AG04449 (cell line): ENCODE measurements around the gene PCP4L1.
A peak's percentile ranks its signal among the peaks of the same experiment; 100 is the strongest.
"Not testable (repeated sequence)": the region's sequence is repeated elsewhere in the genome, so short reads cannot be mapped to it uniquely, and the experiment has no call there.

ENCODE experiments used
- CTCF ChIA-PET: fragments of 350-600 bp; formaldehyde crosslinking; extraction: SDS; loops from one replicate; lab custom pipeline; 2021; ENCODE audit warnings: antibody characterized with exemption; lab: Yijun Ruan, JAX
- POLR2A ChIA-PET: fragments of 400-600, 350-600 bp; formaldehyde crosslinking; extraction: SDS; loops from one replicate; lab custom pipeline; 2020; ENCODE audit warnings: antibody characterized with exemption, inconsistent platforms; lab: Yijun Ruan, JAX
- DNase-seq: peaks from one replicate; pipeline ENCODE4 v3.0.0-alpha.2; 2010; ENCODE audit warnings: low read depth, low spot score
- H3K4me3 ChIP-seq: 2 replicates; pipeline ENCODE4 v1.5.1; 2011; ENCODE audit warnings: low read depth, mild to moderate bottlenecking, control low read depth, low read length
- TF ChIP-seq, protein P1 (sequence below): IDR thresholded peaks from one replicate; pipeline ENCODE4 v1.5.1; 2011; ENCODE audit warnings: mild to moderate bottlenecking, moderate library complexity, low read length, control low read depth, inconsistent platforms; ENCODE audit not compliant: insufficient read depth; ENCODE audit errors: missing control alignments

The PCP4L1 gene

DNA sequence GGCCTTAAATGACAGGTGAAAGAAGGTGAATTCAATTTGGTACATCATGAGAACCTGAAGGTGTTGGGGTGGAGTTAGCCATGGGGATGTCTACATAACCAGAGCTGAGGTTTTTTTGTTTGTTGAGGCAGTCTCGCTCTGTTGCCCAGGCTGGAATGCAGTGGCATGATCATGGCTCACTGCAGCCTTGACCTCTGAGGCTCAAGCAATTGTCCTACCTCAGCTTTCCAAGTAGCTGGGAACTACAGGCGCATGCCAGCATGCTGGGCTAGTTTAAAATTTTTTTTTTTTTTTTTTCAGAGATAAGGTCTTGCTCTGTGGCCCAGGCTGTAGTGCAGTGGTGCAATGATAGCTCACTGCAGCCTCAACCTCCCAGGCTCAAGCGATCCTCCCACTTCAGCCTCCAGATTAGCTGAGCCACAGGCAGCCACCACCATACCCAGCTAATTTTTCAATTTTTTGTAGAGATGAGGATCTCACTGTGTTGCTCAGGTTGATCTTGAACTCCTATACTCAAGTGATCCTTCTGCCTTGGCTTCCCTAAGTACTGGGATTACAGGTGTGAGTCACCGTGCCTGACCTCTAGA, 53.1 kb downstream of the PCP4L1 start:
- POLR2A ChIA-PET: no interaction called here
- CTCF ChIA-PET: interaction anchor here (1.2 kb wide), 1 partner anchor 85 kb away, joined by 3 read pairs; no protein-coding TSS in a partner anchor
- DNase-seq: no peak
- no peak overlapping the region for H3K4me3 ChIP-seq
- TF ChIP-seq, protein P1, sequence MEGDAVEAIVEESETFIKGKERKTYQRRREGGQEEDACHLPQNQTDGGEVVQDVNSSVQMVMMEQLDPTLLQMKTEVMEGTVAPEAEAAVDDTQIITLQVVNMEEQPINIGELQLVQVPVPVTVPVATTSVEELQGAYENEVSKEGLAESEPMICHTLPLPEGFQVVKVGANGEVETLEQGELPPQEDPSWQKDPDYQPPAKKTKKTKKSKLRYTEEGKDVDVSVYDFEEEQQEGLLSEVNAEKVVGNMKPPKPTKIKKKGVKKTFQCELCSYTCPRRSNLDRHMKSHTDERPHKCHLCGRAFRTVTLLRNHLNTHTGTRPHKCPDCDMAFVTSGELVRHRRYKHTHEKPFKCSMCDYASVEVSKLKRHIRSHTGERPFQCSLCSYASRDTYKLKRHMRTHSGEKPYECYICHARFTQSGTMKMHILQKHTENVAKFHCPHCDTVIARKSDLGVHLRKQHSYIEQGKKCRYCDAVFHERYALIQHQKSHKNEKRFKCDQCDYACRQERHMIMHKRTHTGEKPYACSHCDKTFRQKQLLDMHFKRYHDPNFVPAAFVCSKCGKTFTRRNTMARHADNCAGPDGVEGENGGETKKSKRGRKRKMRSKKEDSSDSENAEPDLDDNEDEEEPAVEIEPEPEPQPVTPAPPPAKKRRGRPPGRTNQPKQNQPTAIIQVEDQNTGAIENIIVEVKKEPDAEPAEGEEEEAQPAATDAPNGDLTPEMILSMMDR: no peak

DNA sequence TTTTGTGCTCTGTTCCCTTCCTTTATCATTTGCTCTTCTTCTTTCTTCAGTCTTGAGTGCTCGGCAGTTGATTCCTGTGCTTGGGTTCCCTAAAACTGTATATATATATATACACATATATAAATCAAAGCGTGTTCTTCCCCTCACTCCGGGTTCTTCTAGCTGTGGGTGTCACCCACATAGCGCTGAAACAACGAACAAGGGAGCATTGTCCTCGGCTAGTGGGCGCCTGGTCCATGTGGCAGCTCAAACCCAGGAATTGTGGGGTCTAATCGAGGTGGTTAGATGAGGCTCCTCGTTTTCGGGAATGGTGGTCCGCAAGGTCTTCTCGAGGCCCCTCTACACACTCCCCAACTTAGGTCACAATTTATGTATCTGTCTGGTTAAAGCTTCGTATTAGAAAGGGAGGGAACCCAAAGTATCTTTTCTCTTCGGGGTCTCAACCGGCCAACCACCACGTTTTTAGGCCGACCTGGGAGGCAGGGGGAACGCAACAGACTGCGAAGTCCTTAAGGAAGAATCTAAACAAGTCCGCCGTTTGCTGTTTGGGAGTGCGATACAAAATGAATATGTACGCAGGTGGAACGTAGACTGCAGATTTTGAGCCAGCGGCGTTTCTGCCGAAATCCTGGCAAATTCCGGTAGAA, 55.1 kb downstream of the PCP4L1 start:
- CTCF ChIA-PET: interaction anchor here (1.0 to 3.4 kb wide), 10 partner anchors 9 to 122 kb away, joined by 3 to 22 read pairs (median 4); partner anchors contain the start of gene TOMM40L
- H3K4me3 ChIP-seq: peak overlapping the region; percentile 95
- TF ChIP-seq, protein P1: no peak
- no peak for DNase-seq
- POLR2A ChIA-PET: interaction anchor here (0.8 to 1.4 kb wide), 6 partner anchors 8 to 410 kb away, joined by 3 to 6 read pairs (median 4); partner anchors contain the start of genes NDUFS2 and TOMM40L

DNA sequence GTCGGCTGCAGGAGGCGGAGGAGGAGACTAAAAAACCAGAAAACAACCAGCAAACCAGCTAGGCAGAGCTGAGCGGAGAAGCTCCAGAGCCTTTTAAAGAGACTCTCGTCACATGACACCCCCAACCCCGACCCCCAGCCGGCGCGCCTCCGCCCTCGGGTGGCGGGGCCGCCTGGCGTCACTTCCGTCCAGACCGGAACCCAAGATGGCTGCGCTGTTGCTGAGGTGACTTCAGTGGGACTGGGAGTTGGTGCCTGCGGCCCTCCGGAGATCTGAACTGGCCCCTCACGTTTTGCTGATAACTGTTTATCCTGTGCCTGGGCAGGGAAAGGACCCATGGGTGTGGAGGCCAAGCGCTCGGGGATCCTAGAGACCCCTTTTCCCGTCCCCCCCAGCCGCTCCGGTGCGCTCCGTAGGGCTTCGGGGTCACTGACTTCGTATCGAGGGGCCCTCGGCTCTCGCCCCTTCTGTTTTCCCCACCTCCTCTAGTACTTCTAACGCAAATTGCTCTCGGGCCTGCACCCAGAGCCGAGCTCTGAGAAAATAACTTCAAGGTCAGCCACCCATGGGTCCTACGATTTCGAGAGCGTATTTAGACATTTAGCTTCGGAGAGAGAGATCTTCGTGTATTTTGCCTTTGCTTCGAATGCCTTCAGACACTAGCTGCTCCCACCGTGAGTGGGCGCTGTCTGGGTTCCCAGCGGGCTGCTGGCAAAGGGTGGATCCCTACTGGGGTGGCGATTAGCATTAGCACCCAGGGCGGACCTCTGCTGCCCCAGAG, 55.8 kb downstream of the PCP4L1 start, which contains the start of gene SDHC:
SDHC (plus strand) TSS at position 181 of the 781 bp plus-strand sequence; CDS start at position 206, 25 bp downstream.
- POLR2A ChIA-PET: interaction anchor here (0.8 to 1.4 kb wide), 6 partner anchors 9 to 409 kb away, joined by 3 to 6 read pairs (median 4); partner anchors contain the start of genes NDUFS2 and TOMM40L
- DNase-seq: no peak
- TF ChIP-seq, protein P1: peak; percentile 65
- CTCF ChIA-PET: interaction anchor here (0.9 to 3.4 kb wide), 9 partner anchors 10 to 106 kb away, joined by 3 to 22 read pairs (median 4); partner anchors contain the start of gene TOMM40L
- peak within 1 kb of the TSS; percentile 95 for H3K4me3 ChIP-seq

DNA sequence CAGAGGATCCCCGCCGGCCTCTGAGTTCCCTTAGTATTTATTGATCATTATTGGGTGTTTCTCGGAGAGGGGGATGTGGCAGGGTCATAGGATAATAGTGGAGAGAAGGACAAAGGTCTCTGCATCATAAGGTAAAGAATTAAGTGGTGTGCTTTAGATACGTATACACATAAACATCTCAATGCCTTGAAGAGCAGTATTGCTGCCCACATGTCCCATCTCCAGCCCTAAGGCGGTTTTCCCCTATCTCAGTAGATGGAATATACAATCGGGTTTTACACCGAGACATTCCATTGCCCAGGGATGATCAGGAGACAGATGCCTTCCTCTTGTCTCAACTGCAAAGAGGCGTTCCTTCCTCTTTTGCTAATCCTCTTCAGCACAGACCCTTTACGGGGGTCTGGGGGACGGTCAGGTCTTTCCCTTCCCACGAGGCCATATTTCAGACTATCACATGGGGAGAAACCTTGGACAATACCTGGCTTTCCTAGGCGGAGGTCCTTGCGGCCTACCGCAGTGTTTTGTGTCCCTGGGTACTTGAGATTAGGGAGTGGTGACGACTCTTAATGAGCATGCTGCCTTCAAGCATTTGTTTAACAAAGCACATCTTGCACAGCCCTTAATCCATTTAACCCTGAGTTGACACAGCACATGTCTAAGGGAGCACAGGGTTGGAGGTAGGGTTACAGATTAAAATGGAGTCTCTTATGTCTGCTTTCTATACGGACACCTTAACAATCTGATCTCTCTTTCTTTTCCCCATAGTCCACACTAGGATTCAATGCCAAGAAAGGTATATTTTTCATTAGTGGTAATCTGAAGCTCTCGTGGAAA, 57.5 kb downstream of the PCP4L1 start:
- DNase-seq, H3K4me3 ChIP-seq, POLR2A ChIA-PET: not testable (repeated sequence)
- CTCF ChIA-PET: interaction anchor here (1.0 to 3.4 kb wide), 4 partner anchors 11 to 105 kb away, joined by 3 to 22 read pairs (median 12); partner anchors contain the start of gene TOMM40L

DNA sequence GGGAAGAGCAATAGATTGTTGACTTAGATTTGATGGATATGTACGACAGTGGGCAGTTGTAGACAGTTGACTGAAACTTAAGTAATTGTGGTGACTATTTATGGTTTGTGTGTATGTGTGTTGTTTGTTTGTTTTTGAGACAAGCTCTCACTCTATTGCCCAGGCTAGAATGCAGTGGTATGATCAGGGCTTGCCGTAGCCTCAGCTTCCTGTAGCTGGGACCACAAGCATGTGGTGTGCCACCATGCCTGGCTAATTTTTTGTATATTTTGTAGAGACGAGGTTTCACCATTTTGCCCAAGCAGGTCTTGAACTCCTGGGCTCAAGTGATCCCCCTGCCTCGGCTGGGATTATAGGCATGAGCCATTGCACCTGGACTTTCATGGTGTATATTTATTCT, 65.5 kb downstream of the PCP4L1 start:
- ChIA-PET POLR2A (no interaction called here), CTCF (interaction anchor here (2.5 kb wide), 1 partner anchor 97 kb away, joined by 7 read pairs; no protein-coding TSS in a partner anchor)
- no peak for DNase-seq
- no peak overlapping the region for H3K4me3 ChIP-seq
- TF ChIP-seq, protein P1: no peak

DNA sequence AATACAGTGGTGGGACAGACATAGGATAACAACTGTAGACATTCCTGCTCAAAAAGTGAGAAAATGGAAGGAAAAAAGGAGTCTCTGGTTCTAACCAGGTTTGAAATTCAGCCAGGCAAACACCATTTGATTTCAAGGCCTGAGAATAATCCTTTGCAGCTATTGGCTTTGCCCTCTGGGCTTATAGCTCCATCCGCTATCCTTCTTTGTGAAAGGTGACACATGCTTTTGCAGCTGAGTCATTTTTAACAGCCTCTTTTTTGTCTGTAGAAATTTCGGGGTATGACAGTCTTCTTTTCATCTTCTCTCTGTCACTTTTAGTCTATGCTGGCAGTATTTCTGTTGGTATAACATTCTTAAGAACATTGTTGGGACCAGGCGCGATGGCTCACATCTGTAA, 71.8 kb downstream of the PCP4L1 start:
- no peak for DNase-seq
- no peak overlapping the region for H3K4me3 ChIP-seq
- ChIA-PET POLR2A (no interaction called here), CTCF (interaction anchor here (2.7 kb wide), 1 partner anchor 52 kb away, joined by 10 read pairs; no protein-coding TSS in a partner anchor)
- TF ChIP-seq, protein P1: no peak
